Endothelial cell of umbilical vein (primary cell): ENCODE measurements around the gene METTL9.
"Not testable (repeated sequence)": the region's sequence is repeated elsewhere in the genome, so short reads cannot be mapped to it uniquely, and the experiment has no call there.

Experiments
- EZH2 ChIP-seq: IDR thresholded peaks from 2 replicates; pipeline ENCODE4 v1.6.1; 2012; ENCODE audit warnings: borderline replicate concordance, low read depth, mild to moderate bottlenecking, moderate library complexity, low read length, inconsistent platforms; ENCODE audit not compliant: severe bottlenecking
- FOS ChIP-seq: IDR thresholded peaks from 2 replicates; pipeline ENCODE4 v1.6.1; 2011; ENCODE audit warnings: mild to moderate bottlenecking, low read length, moderate library complexity, borderline replicate concordance; ENCODE audit not compliant: insufficient read depth
- POLR2A ChIP-seq: IDR thresholded peaks from 2 replicates; pipeline ENCODE4 v1.6.1; 2012; ENCODE audit warnings: low read depth, mild to moderate bottlenecking, control low read depth, low read length
- POLR2AphosphoS5 ChIP-seq: IDR thresholded peaks from 2 replicates; pipeline ENCODE4 v1.6.1; 2012; ENCODE audit warnings: low read depth, mild to moderate bottlenecking, control low read depth, low read length, moderate library complexity; ENCODE audit not compliant: insufficient read depth
- TF ChIP-seq, protein P1 (sequence below), 2 donors: IDR thresholded peaks; 1 replicate in 1 of 2; 2 replicates in 1 of 2; pipeline ENCODE4 v1.5.1; 2011; ENCODE audit warnings: low read length in 2 of 2, mild to moderate bottlenecking in 2 of 2, moderate library complexity in 2 of 2, control low read depth in 1 of 2, inconsistent platforms in 1 of 2, low read depth in 1 of 2; ENCODE audit not compliant: insufficient read depth in 1 of 2; ENCODE audit errors: extremely low read depth in 1 of 2
- TF ChIP-seq, protein P2 (sequence below): IDR thresholded peaks from 2 replicates; pipeline ENCODE4 v1.6.1; 2011; ENCODE audit not compliant: insufficient read depth, insufficient read length

DNA sequence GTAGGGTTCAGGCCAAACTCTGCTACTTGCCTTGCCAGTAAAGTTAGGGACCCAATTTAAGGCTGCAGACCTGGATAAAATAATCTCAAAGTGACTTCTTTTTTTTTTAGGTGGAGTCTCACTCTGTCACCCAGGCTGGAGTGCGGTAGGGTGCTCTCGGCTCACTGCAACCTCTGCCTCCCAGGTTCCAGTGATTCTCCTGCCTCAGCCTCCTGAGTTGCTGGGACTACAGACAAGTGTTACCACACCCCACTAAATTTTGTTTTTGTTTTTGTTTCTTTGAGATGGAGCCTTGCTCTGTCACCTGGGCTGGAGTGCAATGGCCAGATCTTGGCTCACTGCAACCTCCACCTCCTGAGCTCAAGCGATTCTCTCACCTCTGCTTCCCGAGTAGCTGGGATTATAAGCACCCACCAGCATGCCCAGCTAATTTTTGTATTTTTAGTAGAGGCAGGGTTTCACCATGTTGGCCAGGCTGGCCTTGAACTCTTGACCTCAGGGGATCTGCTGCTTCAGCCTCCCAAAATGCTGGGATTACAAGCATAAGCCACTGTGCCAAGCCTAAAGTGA lies 43.3 kb upstream of the METTL9 start:
- TF ChIP-seq, protein P1, sequence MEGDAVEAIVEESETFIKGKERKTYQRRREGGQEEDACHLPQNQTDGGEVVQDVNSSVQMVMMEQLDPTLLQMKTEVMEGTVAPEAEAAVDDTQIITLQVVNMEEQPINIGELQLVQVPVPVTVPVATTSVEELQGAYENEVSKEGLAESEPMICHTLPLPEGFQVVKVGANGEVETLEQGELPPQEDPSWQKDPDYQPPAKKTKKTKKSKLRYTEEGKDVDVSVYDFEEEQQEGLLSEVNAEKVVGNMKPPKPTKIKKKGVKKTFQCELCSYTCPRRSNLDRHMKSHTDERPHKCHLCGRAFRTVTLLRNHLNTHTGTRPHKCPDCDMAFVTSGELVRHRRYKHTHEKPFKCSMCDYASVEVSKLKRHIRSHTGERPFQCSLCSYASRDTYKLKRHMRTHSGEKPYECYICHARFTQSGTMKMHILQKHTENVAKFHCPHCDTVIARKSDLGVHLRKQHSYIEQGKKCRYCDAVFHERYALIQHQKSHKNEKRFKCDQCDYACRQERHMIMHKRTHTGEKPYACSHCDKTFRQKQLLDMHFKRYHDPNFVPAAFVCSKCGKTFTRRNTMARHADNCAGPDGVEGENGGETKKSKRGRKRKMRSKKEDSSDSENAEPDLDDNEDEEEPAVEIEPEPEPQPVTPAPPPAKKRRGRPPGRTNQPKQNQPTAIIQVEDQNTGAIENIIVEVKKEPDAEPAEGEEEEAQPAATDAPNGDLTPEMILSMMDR (IDR thresholded peaks at IDR 0.05; ENCODE audit: extremely low read depth in 1 of 2, insufficient read depth in 1 of 2, low read depth in 1 of 2, low read length in 2 of 2), result not testable (repeated sequence)
- TF ChIP-seq POLR2AphosphoS5, FOS, EZH2, POLR2A: not testable (repeated sequence)
- TF ChIP-seq, protein P2, sequence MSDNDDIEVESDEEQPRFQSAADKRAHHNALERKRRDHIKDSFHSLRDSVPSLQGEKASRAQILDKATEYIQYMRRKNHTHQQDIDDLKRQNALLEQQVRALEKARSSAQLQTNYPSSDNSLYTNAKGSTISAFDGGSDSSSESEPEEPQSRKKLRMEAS, result not testable (repeated sequence)
